GM12801 (cell line): ENCODE results near the gene PLXNB2.

Experiments
- TF ChIP-seq, protein P1 (sequence below): IDR thresholded peaks from one replicate; pipeline ENCODE4 v1.5.1; 2011; ENCODE audit warnings: control low read depth; ENCODE audit not compliant: insufficient read length; ENCODE audit errors: extremely low read depth

The PLXNB2 gene

DNA sequence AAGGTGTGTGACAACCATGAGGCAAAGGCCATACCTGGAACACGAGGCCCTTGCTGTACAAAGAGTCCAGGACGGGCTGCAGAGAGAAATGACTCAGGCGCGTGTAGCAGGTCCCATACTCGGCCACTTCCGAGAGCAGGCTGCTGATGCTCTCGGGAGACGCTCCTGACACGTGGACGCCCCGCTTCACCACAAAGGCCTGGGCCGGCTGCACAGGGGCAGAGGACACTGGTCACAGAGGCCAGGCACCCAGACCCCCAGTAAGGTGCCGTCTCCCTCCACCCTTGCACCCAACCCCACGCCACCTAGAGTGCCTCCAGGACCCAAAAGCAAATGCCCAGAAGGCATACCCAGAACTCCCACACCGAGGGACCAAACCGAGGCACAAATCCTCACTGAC is 78.1 kb downstream of the PLXNB2 start:
- TF ChIP-seq, protein P1, sequence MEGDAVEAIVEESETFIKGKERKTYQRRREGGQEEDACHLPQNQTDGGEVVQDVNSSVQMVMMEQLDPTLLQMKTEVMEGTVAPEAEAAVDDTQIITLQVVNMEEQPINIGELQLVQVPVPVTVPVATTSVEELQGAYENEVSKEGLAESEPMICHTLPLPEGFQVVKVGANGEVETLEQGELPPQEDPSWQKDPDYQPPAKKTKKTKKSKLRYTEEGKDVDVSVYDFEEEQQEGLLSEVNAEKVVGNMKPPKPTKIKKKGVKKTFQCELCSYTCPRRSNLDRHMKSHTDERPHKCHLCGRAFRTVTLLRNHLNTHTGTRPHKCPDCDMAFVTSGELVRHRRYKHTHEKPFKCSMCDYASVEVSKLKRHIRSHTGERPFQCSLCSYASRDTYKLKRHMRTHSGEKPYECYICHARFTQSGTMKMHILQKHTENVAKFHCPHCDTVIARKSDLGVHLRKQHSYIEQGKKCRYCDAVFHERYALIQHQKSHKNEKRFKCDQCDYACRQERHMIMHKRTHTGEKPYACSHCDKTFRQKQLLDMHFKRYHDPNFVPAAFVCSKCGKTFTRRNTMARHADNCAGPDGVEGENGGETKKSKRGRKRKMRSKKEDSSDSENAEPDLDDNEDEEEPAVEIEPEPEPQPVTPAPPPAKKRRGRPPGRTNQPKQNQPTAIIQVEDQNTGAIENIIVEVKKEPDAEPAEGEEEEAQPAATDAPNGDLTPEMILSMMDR: no peak

GRCh38 chr22:50228366-50228765 is 79.1 kb downstream of the PLXNB2 start:
- TF ChIP-seq, protein P1: no peak

DNA sequence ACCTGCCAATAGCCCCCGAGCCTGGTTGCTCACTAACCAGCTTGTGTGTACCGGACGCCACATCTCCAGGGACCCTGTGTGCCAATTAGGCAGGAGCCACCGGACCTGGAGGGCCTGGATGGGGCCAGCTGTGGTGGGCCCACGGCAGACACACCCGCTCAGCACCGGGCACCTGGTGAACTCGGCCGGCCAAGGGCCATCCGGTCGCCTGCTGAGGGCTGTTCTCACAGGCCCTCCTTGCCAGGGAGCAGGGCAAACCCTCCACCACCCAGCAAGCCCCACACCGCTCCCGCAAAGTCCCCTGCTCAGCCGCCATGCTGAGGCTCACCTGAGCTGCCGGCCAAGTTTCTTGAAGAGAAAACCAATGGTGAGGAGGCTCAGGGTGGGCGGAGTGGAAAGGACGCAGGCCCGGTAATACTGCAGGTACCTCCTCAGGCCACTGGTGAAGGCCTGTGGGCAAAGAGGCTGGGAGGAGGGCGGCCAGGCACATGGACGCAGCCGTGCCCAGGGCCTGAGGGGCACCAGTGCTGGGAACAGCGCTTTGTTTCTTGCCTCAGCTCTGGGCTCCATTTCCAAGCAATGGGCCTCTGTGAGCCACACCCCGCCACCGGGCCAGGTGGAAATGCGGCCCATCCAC is 79.7 kb downstream of the PLXNB2 start:
- TF ChIP-seq, protein P1: no peak

GRCh38 chr22:50226875-50227165 is 80.6 kb downstream of the PLXNB2 start:
- TF ChIP-seq, protein P1: no peak

GRCh38 chr22:50226063-50226874 is 81.2 kb downstream of the PLXNB2 start:
- TF ChIP-seq, protein P1: no peak

- TF ChIP-seq, protein P1: no peak
Measured at GRCh38 chr22:50225200-50225969, 82.1 kb downstream of the PLXNB2 start.
